Keratinocyte (primary cell): ENCODE data around the gene POGLUT3.

Experiments used
- CTCF ChIP-seq, 3 experiments: IDR thresholded peaks in 1 of 3; conservative IDR thresholded peaks in 1 of 3; optimal IDR thresholded peaks in 1 of 3; 2 replicates in 2 of 3; 3 replicates in 1 of 3; pipeline versions ENCODE3 to v1.5.1; 2011; ENCODE audit warnings: low read length in 3 of 3, mild to moderate bottlenecking in 3 of 3, moderate library complexity in 2 of 3, control low read depth in 1 of 3, inconsistent platforms in 1 of 3; ENCODE audit not compliant: insufficient read depth in 2 of 3; ENCODE audit errors: extremely low read depth in 1 of 3
- EZH2 ChIP-seq: IDR thresholded peaks from one replicate; pipeline ENCODE4 v1.6.1; 2012; ENCODE audit warnings: inconsistent platforms, mild to moderate bottlenecking, low read length, moderate library complexity

- TF ChIP-seq CTCF (optimal IDR thresholded peaks at IDR 0.05 in 1 of 3, IDR thresholded peaks at IDR 0.05 in 1 of 3, conservative IDR thresholded peaks at IDR 0.05 in 1 of 3; ENCODE audit: extremely low read depth in 1 of 3, insufficient read depth in 2 of 3, low read length in 3 of 3) (no peak), EZH2 (no peak)
Observed at GRCh38 chr11:108527382-108527781, 29.2 kb upstream of the POGLUT3 start.
